Activated CD4-positive, alpha-beta T cell treated with anti-CD3 and anti-CD28 coated beads, Interleukin-2, amount 10 ng/mL, durations not matched to agents 24 days and 14 days (primary cell): ENCODE results near the gene ANKMY2. TPM values are rescaled to one million over a fixed set of nuclear protein-coding genes. Genes with fewer than 3 reads are reported as not detected.

Experiments used
- DNase-seq: peaks from one replicate; pipeline ENCODE4 v3.0.0; 2022
- H3K27ac Mint-ChIP-seq: one replicate; pipeline ENCODE4 v1.8.0; 2022; ENCODE audit warnings: mild to moderate bottlenecking, mixed read lengths
- H3K27me3 Mint-ChIP-seq: one replicate; pipeline ENCODE4 v1.8.0; 2022; ENCODE audit warnings: mixed read lengths
- H3K36me3 Mint-ChIP-seq: one replicate; pipeline ENCODE4 v1.8.0; 2022; ENCODE audit warnings: low read depth, mild to moderate bottlenecking, mixed read lengths
- H3K4me1 Mint-ChIP-seq: one replicate; pipeline ENCODE4 v1.8.0; 2021; ENCODE audit warnings: mixed read lengths
- H3K4me3 Mint-ChIP-seq: one replicate; pipeline ENCODE4 v1.8.0; 2022; ENCODE audit warnings: mild to moderate bottlenecking, moderate library complexity, mixed read lengths
- H3K9me3 Mint-ChIP-seq: one replicate; pipeline ENCODE4 v1.8.0; 2021; ENCODE audit warnings: mixed read lengths
- intact Hi-C: fragments of 100-400 bp; cut with micrococcal nuclease; formaldehyde crosslinking; loops from one replicate; pipeline ENCODE4 v1.15.1; 2023
- total RNA-seq: library from RNA; stranded (reverse); gene quantifications from 2 replicates; pipeline ENCODE4 v1.2.3, GENCODE V29; 2022

The ANKMY2 gene
- total RNA-seq, 1 donor from 2014 or later, result 8.0 TPM

DNA sequence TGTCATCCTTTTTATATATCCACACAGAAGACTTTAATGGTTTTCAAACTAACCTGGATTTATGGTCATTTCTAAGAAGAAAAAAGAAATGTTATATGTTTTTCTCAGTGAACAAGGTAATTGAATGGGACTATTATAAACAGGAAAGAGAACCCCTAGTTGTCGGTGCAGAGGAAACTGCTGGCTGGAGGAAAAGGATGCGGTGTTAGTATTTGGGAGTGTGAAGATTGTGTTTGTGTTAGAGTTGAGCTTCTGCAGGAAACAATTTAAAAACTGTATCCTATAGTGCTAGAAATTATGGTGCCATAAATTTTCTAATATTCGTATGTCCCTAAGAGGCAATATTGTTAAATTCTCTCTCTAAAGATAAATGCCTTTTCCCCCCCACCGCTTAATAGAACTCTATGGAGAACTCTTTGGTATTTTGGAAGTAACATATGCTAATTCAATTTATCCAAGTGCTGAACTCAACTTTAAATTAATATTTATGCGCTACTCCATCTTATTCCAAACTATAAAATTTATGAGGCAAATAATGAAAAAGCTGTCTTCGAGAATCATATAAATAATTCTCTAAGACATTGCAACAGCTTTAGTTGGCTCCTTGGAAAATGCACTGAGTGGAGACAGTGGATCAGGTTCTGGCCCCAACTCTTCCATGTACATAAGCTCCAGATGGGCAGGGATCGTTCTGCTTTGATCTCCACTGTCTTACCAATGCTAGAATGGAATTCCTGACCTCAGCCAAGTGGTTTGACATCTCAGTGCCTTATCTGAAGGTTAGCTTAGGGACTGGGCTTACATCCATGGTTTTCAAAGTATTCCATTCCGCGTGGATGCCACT lies 6.1 kb upstream of the ANKMY2 start:
- H3K27ac Mint-ChIP-seq, result no peak overlapping the region
- peaks cover 35% of the 10 kb centered on the region for H3K36me3 Mint-ChIP-seq
- H3K9me3 Mint-ChIP-seq, result peaks cover 6% of the 10 kb centered on the region
- intact Hi-C loops, result no loop called here
- DNase-seq, result no peak
- no peaks in the 10 kb centered on the region for H3K27me3 Mint-ChIP-seq
- peaks cover 51% of the 10 kb centered on the region for H3K4me1 Mint-ChIP-seq
- peak overlapping the region; percentile 28 for H3K4me3 Mint-ChIP-seq

DNA sequence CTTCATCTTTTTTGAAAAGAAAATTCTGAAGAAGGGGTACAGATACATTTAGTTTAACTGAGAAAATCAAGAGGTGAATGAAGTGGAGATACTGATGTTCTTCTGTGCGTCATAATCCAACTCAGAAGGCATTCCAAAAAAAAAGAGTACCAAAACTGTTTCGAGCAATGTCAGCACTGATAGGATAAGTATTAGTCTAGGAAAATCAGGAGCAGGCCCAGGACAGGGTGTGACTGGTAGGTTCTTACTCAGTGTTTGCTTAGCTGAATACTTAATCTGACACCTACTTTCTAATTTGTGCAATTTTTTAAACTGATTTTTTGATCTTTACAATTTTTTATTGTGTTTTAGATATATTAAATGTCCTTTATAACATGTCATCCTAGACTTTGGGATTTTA lies 4.7 kb upstream of the ANKMY2 start:
- no peak overlapping the region for H3K27ac Mint-ChIP-seq
- H3K27me3 Mint-ChIP-seq, result no peaks in the 10 kb centered on the region
- H3K9me3 Mint-ChIP-seq, result peaks cover 6% of the 10 kb centered on the region
- intact Hi-C loops, result no loop called here
- H3K36me3 Mint-ChIP-seq, result peaks cover 33% of the 10 kb centered on the region
- H3K4me1 Mint-ChIP-seq, result peaks cover 49% of the 10 kb centered on the region
- H3K4me3 Mint-ChIP-seq, result no peak overlapping the region
- DNase-seq, result no peak

DNA sequence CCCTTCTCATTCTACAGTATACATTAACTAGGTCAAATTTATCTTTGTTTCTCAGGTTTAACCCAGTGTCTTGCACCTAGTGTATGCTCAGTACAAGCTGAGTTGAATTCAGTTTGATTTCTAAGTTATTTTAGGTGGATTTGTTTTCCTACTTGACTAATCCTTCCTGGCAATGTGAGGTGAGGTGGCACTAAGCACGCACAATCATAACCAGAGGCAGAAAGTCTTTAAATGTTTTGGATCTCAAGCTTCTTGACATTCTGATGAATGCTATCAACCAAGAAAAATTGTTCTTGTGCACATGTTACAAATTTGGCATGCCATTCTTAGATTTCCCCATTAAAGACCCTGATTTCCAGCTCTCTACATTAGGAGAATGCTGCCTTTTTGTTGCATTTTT lies 3.6 kb upstream of the ANKMY2 start:
- no peaks in the 10 kb centered on the region for H3K27me3 Mint-ChIP-seq
- intact Hi-C loops, result loop anchor here (5.0 to 10.0 kb wide), 3 partner anchors 38 to 648 kb away; partner anchors contain the start of gene AHR
- peaks cover 56% of the 10 kb centered on the region for H3K4me1 Mint-ChIP-seq
- H3K9me3 Mint-ChIP-seq, result peaks cover 6% of the 10 kb centered on the region
- H3K36me3 Mint-ChIP-seq, result peaks cover 33% of the 10 kb centered on the region
- H3K4me3 Mint-ChIP-seq, result peak overlapping the region; percentile 62
- DNase-seq, result no peak
- no peak overlapping the region for H3K27ac Mint-ChIP-seq

DNA sequence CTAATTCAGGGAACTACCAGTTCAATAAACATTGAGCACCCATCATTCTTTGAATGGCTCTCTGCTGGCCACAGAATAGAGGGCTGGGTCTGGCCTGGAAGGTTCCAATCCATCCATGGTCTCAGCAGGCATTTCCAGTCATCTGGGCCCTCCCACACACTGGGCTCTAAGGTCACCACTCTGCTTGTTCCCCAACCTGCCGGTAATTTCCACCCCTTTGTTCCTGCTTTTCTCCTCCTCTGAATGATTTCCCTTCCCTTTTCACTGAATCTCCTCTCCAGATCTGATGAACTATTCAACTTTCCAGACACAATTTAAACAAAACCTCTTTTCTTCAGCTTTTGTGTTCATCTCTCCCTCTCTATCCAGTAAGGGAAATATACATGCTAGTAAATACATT lies 3.0 kb upstream of the ANKMY2 start:
- Mint-ChIP-seq H3K4me3 (peak overlapping the region; percentile 62), H3K27me3 (no peaks in the 10 kb centered on the region), H3K36me3 (peaks cover 37% of the 10 kb centered on the region), H3K27ac (peak overlapping the region; percentile 21), H3K4me1 (peaks cover 60% of the 10 kb centered on the region), H3K9me3 (peaks cover 6% of the 10 kb centered on the region)
- intact Hi-C loops, result loop anchor here (5.0 to 10.0 kb wide), 3 partner anchors 39 to 649 kb away; partner anchors contain the start of gene AHR
- DNase-seq, result no peak

DNA sequence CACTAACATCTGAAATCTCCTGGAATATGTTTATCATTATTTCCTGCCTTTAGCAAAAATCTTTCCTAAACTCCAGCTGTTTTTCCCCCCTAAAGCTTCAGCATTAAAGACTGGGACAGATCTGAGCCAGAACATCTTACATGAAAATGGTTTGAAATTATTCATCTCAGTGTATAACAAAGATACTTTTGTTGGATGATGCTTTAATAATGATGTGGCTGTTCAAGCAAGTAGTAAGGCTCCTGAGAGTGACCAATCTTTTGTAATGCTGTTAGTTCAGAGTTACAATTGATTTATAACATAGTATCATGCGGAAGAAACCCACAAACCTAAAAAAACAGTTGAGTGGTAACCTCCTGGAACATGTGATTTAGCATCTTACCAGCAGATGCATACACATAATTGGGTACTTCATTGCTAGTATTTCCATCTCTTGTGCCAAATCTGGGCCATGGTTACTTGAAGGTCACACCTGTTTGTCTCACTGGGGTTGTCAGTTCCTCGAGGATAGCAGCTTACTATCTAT lies 1.9 kb upstream of the ANKMY2 start:
- DNase-seq, result no peak
- peak overlapping the region; percentile 99 for H3K27ac Mint-ChIP-seq

DNA sequence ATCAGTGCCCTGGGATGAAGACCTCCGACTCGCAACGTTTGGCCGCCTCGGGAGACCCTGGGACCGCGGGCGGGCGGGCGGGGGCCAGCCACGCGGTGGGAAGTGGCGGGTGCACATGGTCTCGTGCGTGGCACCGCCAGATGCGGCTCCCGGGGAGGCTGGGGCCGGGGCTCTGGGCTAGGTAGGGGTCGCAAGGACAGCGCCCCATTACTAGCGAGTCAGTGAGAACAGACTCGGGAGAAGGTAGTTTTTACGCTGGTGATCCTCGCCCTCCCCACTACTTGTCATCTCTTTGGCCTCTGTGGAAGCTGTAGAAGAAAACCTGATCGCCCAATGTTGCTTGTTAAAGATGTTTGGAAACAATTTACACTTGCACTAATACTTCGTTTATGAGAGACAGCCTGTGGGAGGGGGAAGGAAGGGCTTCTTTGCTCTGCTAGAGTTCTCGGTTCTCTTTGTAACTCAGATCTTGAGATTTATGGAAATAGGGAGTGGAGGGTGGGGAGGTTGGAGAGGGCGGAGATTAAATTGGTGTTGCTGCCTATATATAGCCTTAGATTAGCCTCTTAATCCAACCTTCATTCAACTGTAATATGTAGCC lies 1.0 kb upstream of the ANKMY2 start:
- Mint-ChIP-seq H3K36me3 (peaks cover 32% of the 10 kb centered on the region), H3K9me3 (peaks cover 6% of the 10 kb centered on the region), H3K27me3 (no peaks in the 10 kb centered on the region), H3K27ac (peak overlapping the region; percentile 99), H3K4me3 (peak overlapping the region; percentile 93), H3K4me1 (peaks cover 57% of the 10 kb centered on the region)
- no peak for DNase-seq
- intact Hi-C loops, result loop anchor here (1.0 to 10.0 kb wide), 5 partner anchors 41 to 651 kb away; partner anchors contain the start of gene AHR

More for the DNA sequence above, 1.9 kb upstream of the ANKMY2 start:
- Mint-ChIP-seq H3K4me3 (peak overlapping the region; percentile 93), H3K27me3 (no peaks in the 10 kb centered on the region), H3K36me3 (peaks cover 32% of the 10 kb centered on the region), H3K9me3 (peaks cover 6% of the 10 kb centered on the region), H3K4me1 (peaks cover 60% of the 10 kb centered on the region)
- intact Hi-C loops, result loop anchor here (2.0 to 10.0 kb wide), 4 partner anchors 40 to 650 kb away; partner anchors contain the start of gene AHR

DNA sequence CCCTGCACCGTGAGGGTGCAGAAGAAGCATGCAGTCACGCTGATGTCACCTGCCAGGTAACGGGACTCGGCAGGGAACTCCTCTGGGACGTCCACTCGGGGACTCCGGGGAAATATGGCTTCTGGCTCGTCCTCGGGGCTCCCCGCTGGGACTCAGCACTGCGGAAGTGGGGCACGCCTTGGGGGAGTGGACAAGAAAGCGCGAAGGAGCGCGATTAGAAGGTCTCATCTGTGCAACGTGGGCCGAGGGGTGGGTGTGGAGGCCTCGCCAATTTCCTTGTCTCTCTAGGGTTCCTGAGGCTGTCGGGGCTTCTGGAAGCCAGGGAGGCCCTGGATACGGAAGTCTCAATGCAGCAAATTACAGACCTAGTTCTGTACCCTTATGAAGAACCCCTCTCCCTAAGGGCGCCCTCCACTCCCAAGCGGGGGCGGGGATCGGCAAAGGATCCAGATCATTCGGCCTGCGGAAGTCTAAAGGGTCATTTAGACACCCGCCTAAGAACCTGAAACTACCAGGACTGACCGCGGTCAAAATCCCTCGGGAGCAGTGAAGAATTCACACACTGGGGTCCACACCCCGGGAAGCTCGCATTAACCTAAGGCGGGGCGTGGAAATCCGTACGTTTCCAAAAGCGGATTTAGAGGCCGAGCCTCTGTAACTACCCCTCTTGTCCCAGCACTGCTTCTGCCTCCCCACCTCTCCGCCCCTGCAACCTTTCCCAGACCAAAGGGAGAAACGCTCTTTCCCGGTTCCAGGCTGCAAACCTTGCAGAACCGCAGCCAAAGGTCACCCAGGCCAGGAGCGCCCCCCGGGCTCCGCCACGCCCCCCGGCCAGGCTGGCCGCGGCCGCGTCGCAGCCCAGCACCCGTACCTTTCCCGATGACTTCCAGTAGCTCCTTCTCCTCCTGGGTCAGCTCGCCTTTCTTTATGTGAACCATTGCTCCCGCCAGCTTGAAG lies 640 bp downstream of the ANKMY2 start:
- Mint-ChIP-seq H3K27ac (peak overlapping the region; percentile 99), H3K4me3 (peak overlapping the region; percentile 93), H3K36me3 (peaks cover 23% of the 10 kb centered on the region), H3K4me1 (peaks cover 50% of the 10 kb centered on the region), H3K27me3 (no peaks in the 10 kb centered on the region), H3K9me3 (peaks cover 6% of the 10 kb centered on the region)
- intact Hi-C loops, result loop anchor here (1.0 to 10.0 kb wide), 5 partner anchors 25 to 652 kb away; partner anchors contain the start of gene AHR
- peak; percentile 89 for DNase-seq

DNA sequence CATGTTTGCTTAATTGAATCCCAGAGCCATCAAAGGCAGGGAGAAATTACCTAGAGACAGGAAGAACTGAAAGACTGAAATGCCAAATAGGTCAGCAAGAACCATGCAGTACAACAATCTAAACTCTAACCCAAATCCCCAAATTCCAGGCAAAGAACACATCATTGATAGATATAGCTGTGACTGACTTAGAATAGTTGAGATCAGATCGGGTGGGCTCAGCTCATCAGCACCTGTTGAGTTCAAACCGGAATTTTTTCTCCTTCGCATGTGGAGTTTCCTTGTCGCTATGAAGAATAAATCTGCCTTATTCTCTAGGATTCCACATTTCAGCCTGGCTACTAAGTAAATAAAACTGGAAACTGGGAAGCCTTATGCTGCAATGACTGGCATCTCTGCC lies 1.4 kb downstream of the ANKMY2 start:
- Mint-ChIP-seq H3K4me1 (peaks cover 46% of the 10 kb centered on the region), H3K27me3 (no peaks in the 10 kb centered on the region), H3K27ac (peak overlapping the region; percentile 39), H3K36me3 (peaks cover 23% of the 10 kb centered on the region), H3K9me3 (peaks cover 6% of the 10 kb centered on the region), H3K4me3 (peak overlapping the region; percentile 93)
- no peak for DNase-seq
- intact Hi-C loops, result loop anchor here (10.0 kb wide), 1 partner anchor 501 kb away; no protein-coding TSS in a partner anchor

DNA sequence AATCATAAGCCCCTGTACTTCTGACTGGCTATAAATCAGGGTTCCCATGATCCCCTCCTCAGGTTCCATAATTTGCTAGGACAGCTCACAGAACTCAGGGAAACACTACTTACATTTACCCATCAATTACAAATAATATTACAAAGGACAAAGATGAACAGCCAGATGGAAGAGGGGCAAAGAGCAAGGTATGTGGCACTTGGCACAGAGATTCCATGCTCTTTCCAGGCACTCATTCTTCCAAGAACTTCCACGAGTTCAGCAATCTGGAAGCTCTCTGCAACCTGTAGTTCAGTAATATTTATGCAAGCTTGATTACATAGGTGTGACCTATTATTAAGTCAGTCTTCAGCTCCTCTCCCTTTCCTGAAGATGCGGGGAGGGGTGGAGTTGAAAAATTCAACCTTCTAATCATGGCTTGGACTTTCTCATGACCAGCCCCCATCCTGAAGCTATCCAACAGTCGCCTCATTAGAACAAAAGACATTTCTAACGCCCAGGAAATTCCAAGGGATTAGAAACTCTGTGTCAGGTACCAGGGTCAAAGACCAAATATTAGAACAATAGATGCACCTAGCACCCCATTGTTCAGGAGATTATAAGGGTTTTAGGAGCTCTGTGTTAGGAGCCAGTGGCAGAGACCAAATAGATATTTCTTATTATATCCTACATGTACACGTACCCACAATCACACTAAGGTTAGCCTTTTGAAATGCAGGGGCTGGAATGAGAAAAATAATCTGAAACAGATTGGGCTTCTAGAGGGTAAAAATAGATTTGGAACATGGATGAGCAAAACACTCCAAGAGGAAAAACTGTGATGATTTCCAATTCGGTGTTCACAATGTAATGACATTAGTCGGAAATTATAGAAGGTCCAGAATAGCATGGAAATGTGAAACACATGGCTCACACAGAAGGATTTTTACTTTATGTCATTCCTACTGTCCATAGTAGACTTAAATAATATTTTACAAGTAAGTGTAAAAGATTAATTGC lies 7.0 kb downstream of the ANKMY2 start:
- intact Hi-C loops, result no loop called here
- H3K4me3 Mint-ChIP-seq, result no peak overlapping the region
- H3K27ac Mint-ChIP-seq, result no peak overlapping the region
- peaks cover 11% of the 10 kb centered on the region for H3K36me3 Mint-ChIP-seq
- peaks cover 14% of the 10 kb centered on the region for H3K4me1 Mint-ChIP-seq
- H3K27me3 Mint-ChIP-seq, result no peaks in the 10 kb centered on the region
- no peak for DNase-seq
- no peaks in the 10 kb centered on the region for H3K9me3 Mint-ChIP-seq

DNA sequence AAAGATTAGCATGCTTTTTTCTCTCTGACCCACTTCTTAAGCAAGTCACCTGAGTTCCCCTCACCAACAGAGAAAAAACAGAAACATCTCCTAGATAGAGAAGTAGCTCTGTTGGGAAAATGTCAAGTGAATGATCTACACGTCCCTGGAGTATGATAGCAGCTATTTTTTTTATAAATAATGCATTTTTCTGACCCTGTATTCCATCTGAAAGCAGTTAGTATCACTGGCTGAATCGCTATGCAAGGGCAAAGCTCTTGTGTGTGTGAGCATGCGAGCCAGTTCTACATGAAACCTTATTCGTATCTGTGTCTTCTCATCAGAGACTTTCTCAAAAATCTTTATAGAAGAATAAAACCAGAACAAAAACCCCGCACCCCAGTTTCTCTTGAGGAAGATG lies 8.2 kb downstream of the ANKMY2 start:
- no peak overlapping the region for H3K27ac Mint-ChIP-seq
- H3K9me3 Mint-ChIP-seq, result no peaks in the 10 kb centered on the region
- H3K27me3 Mint-ChIP-seq, result no peaks in the 10 kb centered on the region
- DNase-seq, result no peak
- H3K4me1 Mint-ChIP-seq, result peaks cover 8% of the 10 kb centered on the region
- intact Hi-C loops, result no loop called here
- no peak overlapping the region for H3K4me3 Mint-ChIP-seq
- H3K36me3 Mint-ChIP-seq, result peaks cover 11% of the 10 kb centered on the region

DNA sequence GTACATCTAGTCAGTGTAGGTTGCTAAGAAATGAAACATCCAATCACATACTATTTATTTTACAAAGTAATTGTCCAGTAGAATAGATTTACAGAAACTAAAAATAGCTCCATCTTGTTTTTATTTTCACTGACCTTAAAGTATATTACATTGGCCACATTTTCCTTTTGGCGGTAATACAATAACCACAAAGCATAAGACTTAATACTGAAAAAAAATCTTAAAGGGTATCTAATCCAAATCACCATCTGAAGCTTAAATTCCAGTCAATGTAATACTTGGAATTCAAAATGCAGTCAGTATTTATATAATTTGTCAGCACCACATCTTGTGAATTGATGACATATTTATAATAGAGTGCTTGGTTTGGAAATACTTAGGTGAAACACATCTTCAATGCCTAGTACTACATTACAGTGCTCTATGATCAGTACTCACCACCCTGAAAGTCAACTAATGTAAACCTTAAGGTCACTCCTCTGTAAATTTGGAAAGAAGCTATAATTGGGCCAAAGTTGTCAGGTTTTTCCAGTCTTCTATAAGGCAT lies 8.9 kb downstream of the ANKMY2 start:
- H3K27ac Mint-ChIP-seq, result no peak overlapping the region
- no peak for DNase-seq
- H3K4me1 Mint-ChIP-seq, result peaks cover 8% of the 10 kb centered on the region
- peaks cover 15% of the 10 kb centered on the region for H3K36me3 Mint-ChIP-seq
- no peaks in the 10 kb centered on the region for H3K27me3 Mint-ChIP-seq
- H3K9me3 Mint-ChIP-seq, result no peaks in the 10 kb centered on the region
- no peak overlapping the region for H3K4me3 Mint-ChIP-seq
- intact Hi-C loops, result no loop called here

- DNase-seq, result no peak
- Mint-ChIP-seq H3K36me3 (peaks cover 15% of the 10 kb centered on the region), H3K27ac (no peak overlapping the region), H3K27me3 (no peaks in the 10 kb centered on the region), H3K4me3 (no peak overlapping the region), H3K4me1 (peaks cover 6% of the 10 kb centered on the region), H3K9me3 (no peaks in the 10 kb centered on the region)
- intact Hi-C loops, result no loop called here
Measured at GRCh38 chr7:16634271-16634738, 11.2 kb downstream of the ANKMY2 start.
